ENCODE measurements around the gene HLA-DQA1. TPM values are rescaled to one million over a fixed set of nuclear protein-coding genes. Genes with fewer than 3 reads are reported as not detected.

The HLA-DQA1 gene
- total RNA-seq, 1 experiment from 2014 or later: not detected

DNA sequence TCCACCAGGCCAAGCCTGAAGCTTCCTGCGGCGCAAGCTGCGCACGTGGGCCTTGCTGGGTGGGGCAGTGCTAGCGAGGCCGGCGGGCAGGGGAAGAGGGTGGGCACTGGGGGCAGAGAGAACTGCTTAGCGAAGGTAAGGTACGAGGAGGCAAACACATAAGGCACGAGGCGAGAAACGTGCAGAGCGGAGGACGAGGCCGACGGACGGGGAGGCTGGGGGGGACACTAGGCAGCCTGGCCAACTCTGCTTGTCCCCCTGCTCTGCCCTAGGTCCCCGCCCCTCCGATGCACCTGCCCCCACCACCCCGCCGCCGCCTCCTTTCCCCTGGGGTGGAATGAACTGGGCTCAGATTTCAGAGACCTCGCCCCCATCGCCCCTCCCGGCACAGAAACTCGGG is 27.1 kb downstream of the HLA-DQA1 start:
- POLR2A ChIA-PET (ENCODE audit: unreplicated experiment): no interaction called here

GRCh38 chr6:32664827-32665362 is 27.7 kb downstream of the HLA-DQA1 start:
- TF ChIP-seq CTCF (conservative IDR thresholded peaks at IDR 0.05) (no peak), EZH2 (IDR thresholded peaks at IDR 0.05; ENCODE audit: low read depth) (no peak)
- no peaks in the 10 kb centered on the region for H3F3A ChIP-seq (ENCODE audit: insufficient read depth, low read depth)
- POLR2A ChIA-PET (ENCODE audit: unreplicated experiment): no interaction called here
- no peak for DNase-seq
- no peaks in the 10 kb centered on the region for H3K79me2 ChIP-seq (ENCODE audit: low read depth)
- no peaks in the 10 kb centered on the region for H3K36me3 ChIP-seq (ENCODE audit: low read depth)
- CTCF ChIA-PET: no interaction called here
- intact Hi-C loops (cut with micrococcal nuclease; ENCODE audit: unreplicated experiment): no loop called here
- H3K4me1 ChIP-seq (replicated peaks; ENCODE audit: insufficient read depth): no peaks in the 10 kb centered on the region
- no peak overlapping the region for H3K4me2 ChIP-seq
- no peaks in the 10 kb centered on the region for H3K9me2 ChIP-seq (ENCODE audit: insufficient read depth)
- peaks cover 10% of the 10 kb centered on the region for H3K27me3 ChIP-seq (ENCODE audit: insufficient read depth, low read depth)
- H3K27ac ChIP-seq: no peak overlapping the region
- no peaks in the 10 kb centered on the region for H4K20me1 ChIP-seq (ENCODE audit: insufficient read depth)
- H3K9me3 ChIP-seq (ENCODE audit: insufficient read depth, low read depth): no peaks in the 10 kb centered on the region
- H3K4me3 ChIP-seq: no peak overlapping the region
- H2AFZ ChIP-seq: no peak overlapping the region
- no TSS peak for BruUV-seq (replicated peaks)

More for the DNA sequence above, 27.1 kb downstream of the HLA-DQA1 start:
- Histone ChIP-seq H3K36me3 (ENCODE audit: low read depth) (no peaks in the 10 kb centered on the region), H3K27me3 (ENCODE audit: insufficient read depth, low read depth) (peaks cover 13% of the 10 kb centered on the region), H2AFZ (no peak overlapping the region), H3K9me2 (ENCODE audit: insufficient read depth) (no peaks in the 10 kb centered on the region), H3K9me3 (ENCODE audit: insufficient read depth, low read depth) (no peaks in the 10 kb centered on the region), H4K20me1 (ENCODE audit: insufficient read depth) (no peaks in the 10 kb centered on the region), H3K4me3 (no peak overlapping the region), H3F3A (ENCODE audit: insufficient read depth, low read depth) (no peaks in the 10 kb centered on the region), H3K79me2 (ENCODE audit: low read depth) (no peaks in the 10 kb centered on the region), H3K4me2 (no peak overlapping the region), H3K4me1 (replicated peaks; ENCODE audit: insufficient read depth) (no peaks in the 10 kb centered on the region), H3K27ac (no peak overlapping the region)
- CTCF ChIA-PET: no interaction called here
- no peak for DNase-seq
- TF ChIP-seq EZH2 (IDR thresholded peaks at IDR 0.05; ENCODE audit: low read depth) (no peak), CTCF (conservative IDR thresholded peaks at IDR 0.05) (no peak)
- BruUV-seq (replicated peaks): no TSS peak
- intact Hi-C loops (cut with micrococcal nuclease; ENCODE audit: unreplicated experiment): no loop called here

DNA sequence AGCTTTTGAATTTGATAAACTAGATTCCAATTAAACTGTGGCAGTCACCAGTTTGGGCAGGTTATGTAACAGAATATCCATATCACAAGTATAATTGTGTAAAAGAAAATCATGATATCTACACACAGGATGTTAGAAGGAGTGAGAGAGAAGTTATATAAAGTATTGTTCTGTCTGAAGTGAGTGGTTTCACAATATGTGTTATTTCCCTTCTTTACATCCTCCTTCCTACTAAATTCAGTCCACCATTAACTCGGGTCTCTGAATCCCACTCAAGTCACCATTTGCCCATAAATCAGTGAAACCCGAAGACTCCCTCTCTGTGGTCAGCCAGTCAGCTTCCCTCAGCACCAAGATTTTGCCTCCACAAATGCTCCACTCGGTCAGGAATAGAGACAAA is 28.5 kb downstream of the HLA-DQA1 start:
- no peaks in the 10 kb centered on the region for H3K79me2 ChIP-seq (ENCODE audit: low read depth)
- no peak overlapping the region for H3K27ac ChIP-seq
- intact Hi-C loops (cut with micrococcal nuclease; ENCODE audit: unreplicated experiment): no loop called here
- no TSS peak for BruUV-seq (replicated peaks)
- H3K36me3 ChIP-seq (ENCODE audit: low read depth): no peaks in the 10 kb centered on the region
- H3F3A ChIP-seq (ENCODE audit: insufficient read depth, low read depth): no peaks in the 10 kb centered on the region
- H3K9me3 ChIP-seq (ENCODE audit: insufficient read depth, low read depth): no peaks in the 10 kb centered on the region
- H3K4me2 ChIP-seq: no peak overlapping the region
- H4K20me1 ChIP-seq (ENCODE audit: insufficient read depth): no peaks in the 10 kb centered on the region
- H3K27me3 ChIP-seq (ENCODE audit: insufficient read depth, low read depth): peaks cover 9% of the 10 kb centered on the region; the same call in 1 of the 2 replicates
- ChIA-PET CTCF (no interaction called here), POLR2A (ENCODE audit: unreplicated experiment) (no interaction called here)
- no peaks in the 10 kb centered on the region for H3K4me1 ChIP-seq (replicated peaks; ENCODE audit: insufficient read depth)
- H3K9me2 ChIP-seq (ENCODE audit: insufficient read depth): no peaks in the 10 kb centered on the region
- no peak overlapping the region for H3K4me3 ChIP-seq
- no peak for DNase-seq
- TF ChIP-seq EZH2 (IDR thresholded peaks at IDR 0.05; ENCODE audit: low read depth) (no peak), CTCF (conservative IDR thresholded peaks at IDR 0.05) (no peak)
- no peak overlapping the region for H2AFZ ChIP-seq

Measured in PC-9 (cell line).